GM18951 (cell line): Measurements from ENCODE around the gene TOR3A.
"Not testable (repeated sequence)": the region's sequence is repeated elsewhere in the genome, so short reads cannot be mapped to it uniquely, and the experiment has no call there.

Source experiments
- POLR2A ChIP-seq: IDR thresholded peaks from 4 replicates; pipeline ENCODE4 v1.6.1; 2011; ENCODE audit warnings: mild to moderate bottlenecking; ENCODE audit not compliant: insufficient read length, insufficient read depth; ENCODE audit errors: extremely low read depth
- in situ Hi-C: fragments of 300-500 bp; cut with MboI; formaldehyde crosslinking; loops from one replicate; pipeline ENCODE4 v1.12.0; 2022; ENCODE audit warnings: low sequenced_read_pairs, mixed read lengths, inconsistent platforms; ENCODE audit not compliant: unreplicated experiment

Gene TOR3A

GRCh38 chr1:179081687-179082332, at the start of gene TOR3A:
Gene TOR3A, plus strand, starts transcription at chr1:179082070. Its CDS starts 59 bp downstream, at chr1:179082129.
- TF ChIP-seq POLR2A = peak; percentile 98
- in situ Hi-C loops = loop anchor here (5.0 kb wide), 1 partner anchor 285 kb away; the partner anchor contains the start of gene AXDND1

- no peak for TF ChIP-seq POLR2A
- in situ Hi-C loops = no loop called here
Observed at GRCh38 chr1:179034720-179035119, 47.1 kb upstream of the TOR3A start.

GRCh38 chr1:179036844-179037465, 44.9 kb upstream of the TOR3A start:
- in situ Hi-C loops = no loop called here
- TF ChIP-seq POLR2A = no peak

GRCh38 chr1:179038528-179039281, 43.2 kb upstream of the TOR3A start:
- no peak for TF ChIP-seq POLR2A
- in situ Hi-C loops = no loop called here

- in situ Hi-C loops = not testable (repeated sequence)
Observed at GRCh38 chr1:179039502-179040174, 42.2 kb upstream of the TOR3A start.

- in situ Hi-C loops = not testable (repeated sequence)
Observed at GRCh38 chr1:179040175-179040551, 41.7 kb upstream of the TOR3A start.

- in situ Hi-C loops = no loop called here
- no peak for TF ChIP-seq POLR2A
Observed at GRCh38 chr1:179042087-179042486, 39.8 kb upstream of the TOR3A start.

GRCh38 chr1:179042700-179043099, 39.2 kb upstream of the TOR3A start:
- in situ Hi-C loops = no loop called here
- no peak for TF ChIP-seq POLR2A

GRCh38 chr1:179043266-179043665, 38.6 kb upstream of the TOR3A start:
- no peak for TF ChIP-seq POLR2A
- in situ Hi-C loops = no loop called here

GRCh38 chr1:179043907-179044306, 38.0 kb upstream of the TOR3A start:
- no peak for TF ChIP-seq POLR2A
- in situ Hi-C loops = no loop called here

- TF ChIP-seq POLR2A = no peak
- in situ Hi-C loops = no loop called here
Observed at GRCh38 chr1:179046808-179047635, 34.8 kb upstream of the TOR3A start.

GRCh38 chr1:179047636-179047997, 34.3 kb upstream of the TOR3A start:
- in situ Hi-C loops = no loop called here
- no peak for TF ChIP-seq POLR2A
